ENCODE measurements around the gene CREBRF.

DNA sequence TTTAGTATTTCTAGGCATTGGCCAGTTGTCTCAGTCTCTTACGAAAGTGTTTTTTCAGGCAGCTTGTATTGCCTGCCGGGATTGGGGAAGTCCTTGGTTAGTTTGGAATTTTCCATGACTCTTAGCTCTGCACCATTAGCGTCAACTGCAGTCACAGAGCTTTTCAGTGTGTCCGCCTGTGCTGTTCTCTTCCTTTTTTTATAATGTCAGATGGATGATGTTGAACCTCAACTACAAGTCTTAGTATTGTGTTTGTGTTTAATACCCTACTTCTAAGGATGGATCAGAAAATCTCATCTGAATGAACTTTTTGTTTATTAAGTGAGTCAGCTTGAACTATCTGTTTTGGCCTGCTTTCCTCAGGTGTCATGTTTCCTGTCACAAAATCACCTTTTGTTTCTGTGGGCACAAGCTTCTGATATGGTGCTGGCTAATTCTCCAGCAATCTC lies 39.5 kb upstream of the CREBRF start:
- TF ChIP-seq, protein P1, sequence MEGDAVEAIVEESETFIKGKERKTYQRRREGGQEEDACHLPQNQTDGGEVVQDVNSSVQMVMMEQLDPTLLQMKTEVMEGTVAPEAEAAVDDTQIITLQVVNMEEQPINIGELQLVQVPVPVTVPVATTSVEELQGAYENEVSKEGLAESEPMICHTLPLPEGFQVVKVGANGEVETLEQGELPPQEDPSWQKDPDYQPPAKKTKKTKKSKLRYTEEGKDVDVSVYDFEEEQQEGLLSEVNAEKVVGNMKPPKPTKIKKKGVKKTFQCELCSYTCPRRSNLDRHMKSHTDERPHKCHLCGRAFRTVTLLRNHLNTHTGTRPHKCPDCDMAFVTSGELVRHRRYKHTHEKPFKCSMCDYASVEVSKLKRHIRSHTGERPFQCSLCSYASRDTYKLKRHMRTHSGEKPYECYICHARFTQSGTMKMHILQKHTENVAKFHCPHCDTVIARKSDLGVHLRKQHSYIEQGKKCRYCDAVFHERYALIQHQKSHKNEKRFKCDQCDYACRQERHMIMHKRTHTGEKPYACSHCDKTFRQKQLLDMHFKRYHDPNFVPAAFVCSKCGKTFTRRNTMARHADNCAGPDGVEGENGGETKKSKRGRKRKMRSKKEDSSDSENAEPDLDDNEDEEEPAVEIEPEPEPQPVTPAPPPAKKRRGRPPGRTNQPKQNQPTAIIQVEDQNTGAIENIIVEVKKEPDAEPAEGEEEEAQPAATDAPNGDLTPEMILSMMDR (IDR thresholded peaks at IDR 0.05; ENCODE audit: extremely low read depth in 1 of 2, insufficient read depth in 1 of 2, low read depth in 1 of 2, low read length in 2 of 2) = no peak
- TF ChIP-seq EZH2 (IDR thresholded peaks at IDR 0.05; ENCODE audit: borderline replicate concordance, low read depth, low read length, severe bottlenecking) (no peak), POLR2A (IDR thresholded peaks at IDR 0.05; ENCODE audit: low read depth, low read length) (no peak), FOS (IDR thresholded peaks at IDR 0.05; ENCODE audit: borderline replicate concordance, insufficient read depth, low read length) (no peak), POLR2AphosphoS5 (IDR thresholded peaks at IDR 0.05; ENCODE audit: insufficient read depth, low read depth, low read length) (no peak)
- TF ChIP-seq, protein P2, sequence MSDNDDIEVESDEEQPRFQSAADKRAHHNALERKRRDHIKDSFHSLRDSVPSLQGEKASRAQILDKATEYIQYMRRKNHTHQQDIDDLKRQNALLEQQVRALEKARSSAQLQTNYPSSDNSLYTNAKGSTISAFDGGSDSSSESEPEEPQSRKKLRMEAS (IDR thresholded peaks at IDR 0.05; ENCODE audit: insufficient read depth, insufficient read length) = no peak
